OCI-LY1 (cell line): ENCODE results near the gene ACTG1.

Experiments
- EZH2 ChIP-seq: fragments of 200-600 bp; sonication (generic), shearing (Covaris generic); IDR thresholded peaks from 2 replicates; pipeline ENCODE4 v1.8.0; 2017; ENCODE audit warnings: borderline replicate concordance, mixed run types, mild to moderate bottlenecking, antibody characterized with exemption, low read length, moderate library complexity, mixed read lengths
- TF ChIP-seq, protein P1 (sequence below): fragments of 200-600 bp; sonication (generic), shearing (Covaris generic); IDR thresholded peaks from 2 replicates; pipeline ENCODE4 v1.5.1; 2017; ENCODE audit warnings: mild to moderate bottlenecking, antibody characterized with exemption, low read length, moderate library complexity, mixed read lengths

DNA sequence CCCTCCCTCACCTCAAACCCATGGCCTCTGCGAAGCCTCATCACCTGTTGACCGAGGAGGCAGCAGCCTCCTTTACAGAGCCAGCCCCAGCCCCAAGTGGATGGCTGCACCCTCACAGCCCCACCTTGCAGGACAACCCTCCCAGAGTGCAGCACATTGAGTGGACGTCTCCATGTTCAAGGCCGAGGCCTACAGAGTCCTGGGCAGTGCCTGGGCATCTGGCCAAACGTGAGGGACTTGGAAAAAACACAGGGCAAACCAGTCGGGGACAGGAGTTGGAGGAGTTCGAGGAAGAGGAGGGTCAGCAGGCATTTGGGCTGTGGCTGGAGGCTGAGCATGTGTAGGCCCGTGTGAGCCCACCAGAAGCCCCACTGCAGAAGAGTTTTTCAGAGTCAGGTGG lies 39.6 kb downstream of the ACTG1 start:
- TF ChIP-seq, protein P1, sequence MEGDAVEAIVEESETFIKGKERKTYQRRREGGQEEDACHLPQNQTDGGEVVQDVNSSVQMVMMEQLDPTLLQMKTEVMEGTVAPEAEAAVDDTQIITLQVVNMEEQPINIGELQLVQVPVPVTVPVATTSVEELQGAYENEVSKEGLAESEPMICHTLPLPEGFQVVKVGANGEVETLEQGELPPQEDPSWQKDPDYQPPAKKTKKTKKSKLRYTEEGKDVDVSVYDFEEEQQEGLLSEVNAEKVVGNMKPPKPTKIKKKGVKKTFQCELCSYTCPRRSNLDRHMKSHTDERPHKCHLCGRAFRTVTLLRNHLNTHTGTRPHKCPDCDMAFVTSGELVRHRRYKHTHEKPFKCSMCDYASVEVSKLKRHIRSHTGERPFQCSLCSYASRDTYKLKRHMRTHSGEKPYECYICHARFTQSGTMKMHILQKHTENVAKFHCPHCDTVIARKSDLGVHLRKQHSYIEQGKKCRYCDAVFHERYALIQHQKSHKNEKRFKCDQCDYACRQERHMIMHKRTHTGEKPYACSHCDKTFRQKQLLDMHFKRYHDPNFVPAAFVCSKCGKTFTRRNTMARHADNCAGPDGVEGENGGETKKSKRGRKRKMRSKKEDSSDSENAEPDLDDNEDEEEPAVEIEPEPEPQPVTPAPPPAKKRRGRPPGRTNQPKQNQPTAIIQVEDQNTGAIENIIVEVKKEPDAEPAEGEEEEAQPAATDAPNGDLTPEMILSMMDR, result no peak
- TF ChIP-seq EZH2, result no peak
